HEK293 (cell line): ENCODE results near the gene GNAI2.
A peak's percentile ranks its signal among the peaks of the same experiment; 100 is the strongest.

Source experiments
- CTCF ChIA-PET: fragments of 350-600 bp; formaldehyde crosslinking; extraction: SDS; loops from one replicate; lab custom pipeline; 2021; ENCODE audit warnings: antibody characterized with exemption; lab: Yijun Ruan, JAX
- POLR2A ChIA-PET: fragments of 300-600 bp; formaldehyde crosslinking; extraction: SDS; loops from one replicate; lab custom pipeline; 2020; ENCODE audit warnings: antibody characterized with exemption, inconsistent platforms; lab: Yijun Ruan, JAX
- H3K27ac ChIP-seq: fragments of 200-500 bp; sonication (Bioruptor generic); 2 replicates; pipeline ENCODE4 v1.5.1; 2014; ENCODE audit warnings: low read depth, low read length, control low read depth, inconsistent platforms; ENCODE audit errors: extremely low read depth
- H3K36me3 ChIP-seq, 2 experiments: fragments of 200-500 bp in 1 of 2; sonication (Bioruptor generic) in 1 of 2; 1 replicate in 1 of 2; 2 replicates in 1 of 2; pipeline ENCODE4 v1.5.1; 2014 to 2017; ENCODE audit warnings: inconsistent platforms in 2 of 2, low read length in 2 of 2; ENCODE audit not compliant: control insufficient read depth in 2 of 2, insufficient read depth in 1 of 2
- H3K4me1 ChIP-seq: fragments of 200-500 bp; sonication (Bioruptor generic); 2 replicates; pipeline ENCODE4 v1.5.1; 2014; ENCODE audit warnings: mild to moderate bottlenecking, low read length, inconsistent platforms; ENCODE audit not compliant: control insufficient read depth, insufficient read depth
- H3K4me3 ChIP-seq: 2 replicates; pipeline ENCODE4 v1.5.1; 2011; ENCODE audit warnings: low read depth, mild to moderate bottlenecking, control low read depth, low read length, moderate library complexity
- H3K9me3 ChIP-seq: fragments of 200-500 bp; sonication (Bioruptor generic); 2 replicates; pipeline ENCODE4 v1.5.1; 2014; ENCODE audit warnings: low read depth, low read length, inconsistent platforms; ENCODE audit not compliant: control insufficient read depth, insufficient read depth
- CTCF ChIP-seq: fragments of 450-650 bp; formaldehyde crosslinking; IDR thresholded peaks from 2 replicates; pipeline ENCODE4 v1.5.1; 2016; ENCODE audit warnings: missing biosample characterization, missing genetic modification characterization
- EGR2 ChIP-seq: fragments of 450-650 bp; formaldehyde crosslinking; IDR thresholded peaks from 2 replicates; pipeline ENCODE4 v1.5.1; 2016; ENCODE audit warnings: low read depth, missing biosample characterization, missing genetic modification characterization
- GLIS1 ChIP-seq: fragments of 450-650 bp; formaldehyde crosslinking; IDR thresholded peaks from 2 replicates; pipeline ENCODE4 v1.5.1; 2016; ENCODE audit warnings: missing biosample characterization, missing genetic modification characterization
- KLF8 ChIP-seq: fragments of 450-650 bp; formaldehyde crosslinking; IDR thresholded peaks from 2 replicates; pipeline ENCODE4 v1.5.1; 2016; ENCODE audit warnings: missing biosample characterization, missing genetic modification characterization
- SCRT1 ChIP-seq: fragments of 450-650 bp; formaldehyde crosslinking; IDR thresholded peaks from 2 replicates; pipeline ENCODE4 v1.5.1; 2016; ENCODE audit warnings: missing biosample characterization, missing genetic modification characterization, borderline replicate concordance
- SCRT2 ChIP-seq: fragments of 450-650 bp; formaldehyde crosslinking; IDR thresholded peaks from 2 replicates; pipeline ENCODE4 v1.5.1; 2016; ENCODE audit warnings: missing biosample characterization, missing genetic modification characterization
- SP7 ChIP-seq: fragments of 450-650 bp; formaldehyde crosslinking; IDR thresholded peaks from 2 replicates; pipeline ENCODE4 v1.5.1; 2016; ENCODE audit warnings: missing biosample characterization, missing genetic modification characterization
- TRIM28 ChIP-seq: IDR thresholded peaks from 2 replicates; pipeline ENCODE4 v1.6.1; 2011; ENCODE audit warnings: low read length, control low read depth, borderline replicate concordance
- ZBTB8A ChIP-seq: fragments of 450-650 bp; formaldehyde crosslinking; IDR thresholded peaks from 2 replicates; pipeline ENCODE4 v1.5.1; 2016; ENCODE audit warnings: missing biosample characterization, missing genetic modification characterization
- ZFHX2 ChIP-seq: fragments of 450-650 bp; formaldehyde crosslinking; conservative IDR thresholded peaks from 2 replicates; pipeline ENCODE4 v1.5.1; 2016; ENCODE audit warnings: missing biosample characterization, missing genetic modification characterization
- ZFP69B ChIP-seq: fragments of 450-650 bp; formaldehyde crosslinking; IDR thresholded peaks from 2 replicates; pipeline ENCODE4 v1.5.1; 2016; ENCODE audit warnings: missing biosample characterization, missing genetic modification characterization
- ZNF133 ChIP-seq: fragments of 450-650 bp; formaldehyde crosslinking; IDR thresholded peaks from 2 replicates; pipeline ENCODE4 v1.5.1; 2016; ENCODE audit warnings: missing biosample characterization, missing genetic modification characterization
- ZNF26 ChIP-seq: fragments of 450-650 bp; formaldehyde crosslinking; IDR thresholded peaks from 2 replicates; pipeline ENCODE4 v1.5.1; 2016; ENCODE audit warnings: missing biosample characterization, missing genetic modification characterization
- ZNF398 ChIP-seq: fragments of 450-650 bp; formaldehyde crosslinking; IDR thresholded peaks from 2 replicates; pipeline ENCODE4 v1.5.1; 2017; ENCODE audit warnings: missing biosample characterization, missing genetic modification characterization
- ZNF501 ChIP-seq: fragments of 450-650 bp; formaldehyde crosslinking; IDR thresholded peaks from 2 replicates; pipeline ENCODE4 v1.5.1; 2016; ENCODE audit warnings: missing biosample characterization, missing genetic modification characterization
- ZNF704 ChIP-seq: fragments of 450-650 bp; formaldehyde crosslinking; IDR thresholded peaks from 2 replicates; pipeline ENCODE4 v1.5.1; 2016; ENCODE audit warnings: missing biosample characterization, missing genetic modification characterization
- ZNF747 ChIP-seq: fragments of 450-650 bp; formaldehyde crosslinking; IDR thresholded peaks from 2 replicates; pipeline ENCODE4 v1.5.1; 2016; ENCODE audit warnings: missing biosample characterization, missing genetic modification characterization
- ZNF776 ChIP-seq: fragments of 450-650 bp; formaldehyde crosslinking; IDR thresholded peaks from 2 replicates; pipeline ENCODE4 v1.5.0; 2017; ENCODE audit warnings: missing biosample characterization, missing genetic modification characterization, borderline replicate concordance
- TF ChIP-seq, protein P1 (sequence below): fragments of 450-650 bp; formaldehyde crosslinking; IDR thresholded peaks from 2 replicates; pipeline ENCODE4 v1.5.1; 2016; ENCODE audit warnings: missing biosample characterization, missing genetic modification characterization, low read depth
- TF ChIP-seq, protein P2 (sequence below): fragments of 450-650 bp; formaldehyde crosslinking; IDR thresholded peaks from 2 replicates; pipeline ENCODE4 v1.5.1; 2016; ENCODE audit warnings: missing biosample characterization, missing genetic modification characterization
- TF ChIP-seq, protein P3 (sequence below): fragments of 450-650 bp; formaldehyde crosslinking; IDR thresholded peaks from 2 replicates; pipeline ENCODE4 v1.5.1; 2016; ENCODE audit warnings: missing biosample characterization, missing genetic modification characterization

The GNAI2 gene

DNA sequence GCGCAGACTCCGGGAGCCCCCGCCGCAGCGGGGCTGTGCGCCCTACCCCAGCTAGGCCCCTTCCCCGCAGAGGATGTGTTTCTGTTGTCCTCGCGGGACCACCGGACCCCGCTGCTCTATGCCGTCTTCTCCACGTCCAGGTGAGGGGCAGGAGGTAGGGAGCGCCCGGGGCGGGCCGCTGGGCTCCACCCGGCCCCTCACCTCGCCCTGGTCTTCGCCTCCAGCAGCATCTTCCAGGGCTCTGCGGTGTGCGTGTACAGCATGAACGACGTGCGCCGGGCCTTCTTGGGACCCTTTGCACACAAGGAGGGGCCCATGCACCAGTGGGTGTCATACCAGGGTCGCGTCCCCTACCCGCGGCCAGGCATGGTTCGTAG is 37.7 kb downstream of the GNAI2 start:
- Histone ChIP-seq H3K36me3 (no peaks in the 10 kb centered on the region), H3K4me3 (no peak overlapping the region), H3K4me1 (no peaks in the 10 kb centered on the region), H3K27ac (no peak overlapping the region), H3K9me3 (no peaks in the 10 kb centered on the region)
- CTCF ChIA-PET = interaction anchor here (1.4 kb wide), 1 partner anchor 11 kb away, joined by 4 read pairs; no protein-coding TSS in a partner anchor
- POLR2A ChIA-PET = no interaction called here
- TF ChIP-seq ZNF26 (tag by site-specific recombination) (no peak), SCRT2 (tag by site-specific recombination) (0 out of 2 replicates have a peak, but pooled peaks have one; percentile 2)

GRCh38 chr3:50274371-50275104 is 38.5 kb downstream of the GNAI2 start:
- H3K36me3 ChIP-seq = no peaks in the 10 kb centered on the region
- no peaks in the 10 kb centered on the region for H3K4me1 ChIP-seq
- ChIA-PET CTCF (interaction anchor here (0.6 to 2.2 kb wide), 20 partner anchors 9 to 82 kb away, joined by 3 to 21 read pairs (median 4); partner anchors contain the start of genes HYAL2, HYAL3 and NAA80), POLR2A (interaction anchor here (0.5 kb wide), 1 partner anchor 11 kb away, joined by 3 read pairs; no protein-coding TSS in a partner anchor)
- no peaks in the 10 kb centered on the region for H3K9me3 ChIP-seq
- no peak overlapping the region for H3K27ac ChIP-seq
- H3K4me3 ChIP-seq = no peak overlapping the region
- peak; percentile 51; the same call in 1 of the 2 replicates for TF ChIP-seq EGR2 (tag by site-specific recombination)
- no peak for TF ChIP-seq ZFP69B
- peak; percentile 31; the same call in 1 of the 2 replicates for TF ChIP-seq GLIS1
- peak; percentile 58 for TF ChIP-seq ZFHX2
- TF ChIP-seq, protein P1, sequence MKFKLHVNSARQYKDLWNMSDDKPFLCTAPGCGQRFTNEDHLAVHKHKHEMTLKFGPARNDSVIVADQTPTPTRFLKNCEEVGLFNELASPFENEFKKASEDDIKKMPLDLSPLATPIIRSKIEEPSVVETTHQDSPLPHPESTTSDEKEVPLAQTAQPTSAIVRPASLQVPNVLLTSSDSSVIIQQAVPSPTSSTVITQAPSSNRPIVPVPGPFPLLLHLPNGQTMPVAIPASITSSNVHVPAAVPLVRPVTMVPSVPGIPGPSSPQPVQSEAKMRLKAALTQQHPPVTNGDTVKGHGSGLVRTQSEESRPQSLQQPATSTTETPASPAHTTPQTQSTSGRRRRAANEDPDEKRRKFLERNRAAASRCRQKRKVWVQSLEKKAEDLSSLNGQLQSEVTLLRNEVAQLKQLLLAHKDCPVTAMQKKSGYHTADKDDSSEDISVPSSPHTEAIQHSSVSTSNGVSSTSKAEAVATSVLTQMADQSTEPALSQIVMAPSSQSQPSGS (tag by site-specific recombination) = peak; percentile 72; the same call in 1 of the 2 replicates
- TF ChIP-seq, protein P2, sequence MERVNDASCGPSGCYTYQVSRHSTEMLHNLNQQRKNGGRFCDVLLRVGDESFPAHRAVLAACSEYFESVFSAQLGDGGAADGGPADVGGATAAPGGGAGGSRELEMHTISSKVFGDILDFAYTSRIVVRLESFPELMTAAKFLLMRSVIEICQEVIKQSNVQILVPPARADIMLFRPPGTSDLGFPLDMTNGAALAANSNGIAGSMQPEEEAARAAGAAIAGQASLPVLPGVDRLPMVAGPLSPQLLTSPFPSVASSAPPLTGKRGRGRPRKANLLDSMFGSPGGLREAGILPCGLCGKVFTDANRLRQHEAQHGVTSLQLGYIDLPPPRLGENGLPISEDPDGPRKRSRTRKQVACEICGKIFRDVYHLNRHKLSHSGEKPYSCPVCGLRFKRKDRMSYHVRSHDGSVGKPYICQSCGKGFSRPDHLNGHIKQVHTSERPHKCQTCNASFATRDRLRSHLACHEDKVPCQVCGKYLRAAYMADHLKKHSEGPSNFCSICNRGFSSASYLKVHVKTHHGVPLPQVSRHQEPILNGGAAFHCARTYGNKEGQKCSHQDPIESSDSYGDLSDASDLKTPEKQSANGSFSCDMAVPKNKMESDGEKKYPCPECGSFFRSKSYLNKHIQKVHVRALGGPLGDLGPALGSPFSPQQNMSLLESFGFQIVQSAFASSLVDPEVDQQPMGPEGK (tag by site-specific recombination) = 0 out of 2 replicates have a peak, but pooled peaks have one; percentile 37
- no peak for TF ChIP-seq ZNF704 (tag by site-specific recombination)
- TF ChIP-seq, protein P3, sequence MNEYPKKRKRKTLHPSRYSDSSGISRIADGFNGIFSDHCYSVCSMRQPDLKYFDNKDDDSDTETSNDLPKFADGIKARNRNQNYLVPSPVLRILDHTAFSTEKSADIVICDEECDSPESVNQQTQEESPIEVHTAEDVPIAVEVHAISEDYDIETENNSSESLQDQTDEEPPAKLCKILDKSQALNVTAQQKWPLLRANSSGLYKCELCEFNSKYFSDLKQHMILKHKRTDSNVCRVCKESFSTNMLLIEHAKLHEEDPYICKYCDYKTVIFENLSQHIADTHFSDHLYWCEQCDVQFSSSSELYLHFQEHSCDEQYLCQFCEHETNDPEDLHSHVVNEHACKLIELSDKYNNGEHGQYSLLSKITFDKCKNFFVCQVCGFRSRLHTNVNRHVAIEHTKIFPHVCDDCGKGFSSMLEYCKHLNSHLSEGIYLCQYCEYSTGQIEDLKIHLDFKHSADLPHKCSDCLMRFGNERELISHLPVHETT (tag by site-specific recombination) = 0 out of 2 replicates have a peak, but pooled peaks have one; percentile 50
- peak; percentile 49; the same call in 1 of the 2 replicates for TF ChIP-seq ZNF398 (tag by site-specific recombination)
- peak; percentile 53; the same call in 1 of the 2 replicates for TF ChIP-seq SCRT1 (tag by site-specific recombination)
- TF ChIP-seq CTCF (tag by site-specific recombination) = peak; percentile 92
- no peak for TF ChIP-seq ZBTB8A (tag by site-specific recombination)
- TF ChIP-seq KLF8 = no peak; the same call in 1 of the 2 replicates
- TF ChIP-seq SCRT2 (tag by site-specific recombination) = 0 out of 2 replicates have a peak, but pooled peaks have one; percentile 20
- no peak for TF ChIP-seq ZNF776 (tag by site-specific recombination)
- peak; percentile 99 for TF ChIP-seq ZNF133 (tag by site-specific recombination)
- 0 out of 2 replicates have a peak, but pooled peaks have one; percentile 35 for TF ChIP-seq TRIM28
- TF ChIP-seq ZNF501 (tag by site-specific recombination) = 0 out of 2 replicates have a peak, but pooled peaks have one; percentile 48
- peak; percentile 27; the same call in 1 of the 2 replicates for TF ChIP-seq SP7 (tag by site-specific recombination)
- TF ChIP-seq ZNF747 (tag by site-specific recombination) = no peak
